Smooth muscle cell (in vitro differentiated cells): ENCODE results near the gene PTPN23. TPM values are rescaled to one million over a fixed set of nuclear protein-coding genes. Genes with fewer than 3 reads are reported as not detected.

Experiments
- DNase-seq: peaks from one replicate; lab custom pipeline; 2025; ENCODE audit not compliant: unreplicated experiment; lab: John Stamatoyannopoulos, UW
- H2AFZ ChIP-seq: fragments of 200-600 bp; sonication (generic); 2 replicates; pipeline ENCODE4 v1.6.0; 2016; ENCODE audit warnings: antibody characterized with exemption, low read depth, mild to moderate bottlenecking
- H3F3A ChIP-seq: fragments of 200-600 bp; sonication (generic); 2 replicates; pipeline ENCODE4 v1.6.0; 2017; ENCODE audit warnings: antibody characterized with exemption, low read depth
- H3K27ac ChIP-seq: fragments of 200-600 bp; sonication (generic); 2 replicates; pipeline ENCODE4 v1.5.1; 2016; ENCODE audit warnings: low read depth, mild to moderate bottlenecking
- H3K27me3 ChIP-seq: fragments of 200-600 bp; sonication (generic); 2 replicates; pipeline ENCODE4 v1.6.1; 2016; ENCODE audit warnings: low read depth, mild to moderate bottlenecking
- H3K36me3 ChIP-seq: fragments of 200-600 bp; sonication (generic); 2 replicates; pipeline ENCODE4 v1.5.1; 2016; ENCODE audit warnings: low read depth
- H3K4me1 ChIP-seq: fragments of 200-600 bp; sonication (generic); 2 replicates; pipeline ENCODE4 v1.5.1; 2016; ENCODE audit warnings: low read depth
- H3K4me2 ChIP-seq: fragments of 200-600 bp; sonication (generic); 2 replicates; pipeline ENCODE4 v1.6.0; 2016; ENCODE audit warnings: mild to moderate bottlenecking
- H3K4me3 ChIP-seq: fragments of 200-600 bp; sonication (generic); 2 replicates; pipeline ENCODE4 v1.5.1; 2016; ENCODE audit warnings: mild to moderate bottlenecking
- H3K79me2 ChIP-seq: fragments of 200-600 bp; sonication (generic); 2 replicates; pipeline ENCODE4 v1.6.0; 2016; ENCODE audit warnings: low read depth, mild to moderate bottlenecking
- H3K9ac ChIP-seq: fragments of 200-600 bp; sonication (generic); 2 replicates; pipeline ENCODE4 v1.6.0; 2016; ENCODE audit warnings: low read depth
- H3K9me3 ChIP-seq: fragments of 200-600 bp; sonication (generic); replicated peaks from 2 replicates; pipeline ENCODE4 v1.5.1; 2016; ENCODE audit warnings: low read depth
- H4K20me1 ChIP-seq: fragments of 200-600 bp; sonication (generic); 2 replicates; pipeline ENCODE4 v1.6.0; 2016; ENCODE audit warnings: low read depth
- CTCF ChIP-seq: fragments of 200-600 bp; sonication (generic); IDR thresholded peaks from 2 replicates; pipeline ENCODE4 v1.5.1; 2017; ENCODE audit warnings: borderline replicate concordance, mild to moderate bottlenecking, antibody characterized with exemption; ENCODE audit not compliant: insufficient read depth, poor library complexity, severe bottlenecking
- WGBS: methylation state at CpG from one replicate; pipeline ENCODE4 v1.1.7; 2016; ENCODE audit warnings: low lambda C conversion rate; 5-methylcytosine and 5-hydroxymethylcytosine counted together
- polyA plus RNA-seq: library from polyadenylated mRNA; unstranded; fragments of >200 nt; fragmentation: Nextera tagmentation; extraction: Ambion mirVana; gene quantifications from 2 replicates; pipeline ENCODE4 v1.2.1, GENCODE V29; 2016
- total RNA-seq: library from RNA; depleted of rRNA; stranded (reverse); fragments of >200 nt; gene quantifications from 2 replicates; pipeline ENCODE4 v1.2.3, GENCODE V29; 2014

The PTPN23 gene
- total and polyA plus RNA-seq, 2 experiments from 2014 or later = 7.2 to 17.1 TPM

- Histone ChIP-seq H3K27me3 (no peaks in the 10 kb centered on the region), H3K4me3 (peak overlapping the region; percentile 72), H3F3A (peaks cover 5% of the 10 kb centered on the region), H3K9ac (peak overlapping the region; percentile 78), H4K20me1 (peaks cover 46% of the 10 kb centered on the region), H3K27ac (peak overlapping the region; percentile 95), H3K4me2 (peak overlapping the region; percentile 96), H3K36me3 (no peaks in the 10 kb centered on the region), H3K4me1 (peaks cover 18% of the 10 kb centered on the region), H2AFZ (peak overlapping the region; percentile 50), H3K9me3 (no peaks in the 10 kb centered on the region), H3K79me2 (peaks cover 65% of the 10 kb centered on the region)
- WGBS = 8% methylated on average over 44 of the region's 44 CpGs
- no peak for TF ChIP-seq CTCF
- peak; percentile 80 for DNase-seq
Observed at GRCh38 chr3:47381317-47382157, 716 bp downstream of the PTPN23 start.

- Histone ChIP-seq H4K20me1 (peaks cover 75% of the 10 kb centered on the region), H3K4me1 (peaks cover 13% of the 10 kb centered on the region), H3K36me3 (no peaks in the 10 kb centered on the region), H3K4me2 (no peak overlapping the region), H3K27me3 (no peaks in the 10 kb centered on the region), H3K27ac (no peak overlapping the region), H2AFZ (no peak overlapping the region), H3F3A (no peaks in the 10 kb centered on the region), H3K9ac (no peak overlapping the region), H3K79me2 (peaks cover 84% of the 10 kb centered on the region), H3K4me3 (no peak overlapping the region), H3K9me3 (no peaks in the 10 kb centered on the region)
- no peak for DNase-seq
- TF ChIP-seq CTCF = no peak
- WGBS = 88% methylated on average over 4 of the region's 4 CpGs
Observed at GRCh38 chr3:47384425-47384824, 3.6 kb downstream of the PTPN23 start.

- WGBS = 82% methylated on average over 4 of the region's 4 CpGs
- peak overlapping the region; percentile 44 for H3K27ac ChIP-seq
- no peak for DNase-seq
- no peaks in the 10 kb centered on the region for H3K27me3 ChIP-seq
- H3K36me3 ChIP-seq = no peaks in the 10 kb centered on the region
- no peak overlapping the region for H3K4me2 ChIP-seq
- peaks cover 84% of the 10 kb centered on the region for H3K79me2 ChIP-seq
- H2AFZ ChIP-seq = no peak overlapping the region
- H3K4me3 ChIP-seq = no peak overlapping the region
- no peak overlapping the region for H3K9ac ChIP-seq
- H3F3A ChIP-seq = no peaks in the 10 kb centered on the region
- H3K4me1 ChIP-seq = peaks cover 7% of the 10 kb centered on the region
- H4K20me1 ChIP-seq = peaks cover 80% of the 10 kb centered on the region
- no peaks in the 10 kb centered on the region for H3K9me3 ChIP-seq
- TF ChIP-seq CTCF = no peak
Observed at GRCh38 chr3:47385007-47385406, 4.2 kb downstream of the PTPN23 start.
